Mesothelial cell of epicardium (in vitro differentiated cells): ENCODE data around the gene ASTN2. TPM values are rescaled to one million over a fixed set of nuclear protein-coding genes. Genes with fewer than 3 reads are reported as not detected.

Experiments used
- DNase-seq, 2 experiments: peaks; one replicate each; pipeline ENCODE4 v3.0.0; 2021; ENCODE audit warnings: low spot score in 2 of 2; ENCODE audit not compliant: unreplicated experiment in 2 of 2
- H3K27ac Mint-ChIP-seq: 2 replicates; pipeline ENCODE4 v1.8.0; 2021; ENCODE audit warnings: mixed read lengths
- H3K27me3 Mint-ChIP-seq: 2 replicates; pipeline ENCODE4 v1.8.0; 2021; ENCODE audit warnings: low read depth, mixed read lengths
- H3K36me3 Mint-ChIP-seq: 2 replicates; pipeline ENCODE4 v1.8.0; 2021; ENCODE audit warnings: mixed read lengths
- H3K4me1 Mint-ChIP-seq: 2 replicates; pipeline ENCODE4 v1.8.0; 2021; ENCODE audit warnings: mixed read lengths
- H3K4me3 Mint-ChIP-seq: 2 replicates; pipeline ENCODE4 v1.8.0; 2021; ENCODE audit warnings: mild to moderate bottlenecking, moderate library complexity, mixed read lengths
- H3K9me3 Mint-ChIP-seq: 2 replicates; pipeline ENCODE4 v1.8.0; 2021; ENCODE audit warnings: mixed read lengths
- CTCF ChIP-seq: fragments of 200-600 bp; sonication (generic); IDR thresholded peaks from one replicate; pipeline ENCODE4 v1.5.0; 2021; ENCODE audit warnings: antibody characterized with exemption; ENCODE audit not compliant: unreplicated experiment
- total RNA-seq: library from RNA; stranded (reverse); gene quantifications from 3 replicates; pipeline ENCODE4 v1.2.1, GENCODE V29; 2021

The ASTN2 gene
- total RNA-seq, 1 donor from 2014 or later, result 12.2 TPM

DNA sequence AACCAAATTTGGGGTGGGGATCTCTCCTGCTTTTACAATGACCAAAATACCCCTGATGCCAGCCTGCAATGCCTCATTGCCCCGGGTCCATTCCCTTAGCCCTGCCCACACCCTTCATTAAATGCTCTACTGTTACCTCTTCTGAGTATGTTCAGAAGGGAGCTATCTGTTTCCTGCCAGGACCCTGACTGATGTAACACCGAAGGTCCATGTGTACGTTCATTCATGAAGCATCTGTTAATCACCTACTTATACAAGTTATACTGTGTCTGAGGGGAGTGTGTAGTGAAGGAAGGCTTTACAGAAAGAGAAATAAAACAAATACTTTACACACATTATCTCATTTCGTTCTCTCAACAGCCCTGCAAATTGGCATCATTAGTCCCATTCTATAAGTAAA is 51.9 kb downstream of the ASTN2 start:
- H3K27ac Mint-ChIP-seq, result no peak overlapping the region
- no peaks in the 10 kb centered on the region for H3K4me1 Mint-ChIP-seq
- peaks cover 2% of the 10 kb centered on the region for H3K27me3 Mint-ChIP-seq
- no peaks in the 10 kb centered on the region for H3K36me3 Mint-ChIP-seq
- TF ChIP-seq CTCF, result no peak
- H3K9me3 Mint-ChIP-seq, result no peaks in the 10 kb centered on the region
- DNase-seq, result no peak
- no peak overlapping the region for H3K4me3 Mint-ChIP-seq

GRCh38 chr9:117359910-117360309 is 54.9 kb downstream of the ASTN2 start:
- Mint-ChIP-seq H3K36me3 (no peaks in the 10 kb centered on the region), H3K9me3 (no peaks in the 10 kb centered on the region), H3K27me3 (peaks cover 4% of the 10 kb centered on the region), H3K4me3 (no peak overlapping the region), H3K27ac (no peak overlapping the region), H3K4me1 (no peaks in the 10 kb centered on the region)
- DNase-seq, result no peak
- TF ChIP-seq CTCF, result no peak

DNA sequence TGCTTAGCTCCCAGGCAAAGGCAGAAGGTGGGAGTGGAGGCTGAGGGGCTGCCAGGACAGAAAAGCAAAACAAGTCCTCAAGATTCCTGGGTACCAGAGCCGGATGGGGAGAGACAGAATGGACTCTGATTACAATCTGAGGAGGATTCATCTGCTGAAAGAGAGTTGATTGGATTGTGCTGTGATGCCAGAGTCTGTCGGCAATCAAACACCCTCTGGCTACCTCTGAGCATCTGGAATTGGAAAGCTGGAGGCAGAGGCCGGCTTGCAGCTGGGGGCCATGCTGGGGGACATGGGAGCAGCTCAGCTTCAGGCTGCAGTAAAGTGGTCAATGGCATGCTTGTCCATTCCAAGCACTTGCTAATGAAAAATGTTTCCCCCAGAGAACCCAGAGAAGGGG is 59.3 kb downstream of the ASTN2 start:
- Mint-ChIP-seq H3K4me3 (no peak overlapping the region), H3K36me3 (no peaks in the 10 kb centered on the region), H3K4me1 (no peaks in the 10 kb centered on the region), H3K27ac (no peak overlapping the region), H3K9me3 (no peaks in the 10 kb centered on the region), H3K27me3 (peaks cover 2% of the 10 kb centered on the region)
- TF ChIP-seq CTCF, result no peak
- no peak for DNase-seq

DNA sequence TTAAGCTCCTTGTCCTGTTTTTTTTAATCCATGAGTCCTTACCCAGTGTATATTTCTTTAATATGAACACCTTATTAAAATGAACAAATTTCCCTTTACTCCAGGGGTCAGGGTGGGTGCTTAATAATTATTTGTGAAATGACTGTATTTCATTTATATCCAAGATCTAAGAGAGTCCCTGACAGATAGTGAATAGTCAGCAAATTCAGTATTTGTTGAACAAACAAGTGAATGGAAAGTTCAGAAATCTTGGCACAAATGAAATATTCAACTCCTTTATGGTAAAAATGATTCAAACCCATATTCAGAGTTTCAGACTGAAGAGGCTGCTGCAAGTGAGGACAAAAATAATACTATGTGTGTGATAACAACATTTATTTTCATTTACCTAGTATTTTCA is 59.9 kb downstream of the ASTN2 start:
- no peak overlapping the region for H3K27ac Mint-ChIP-seq
- no peak for TF ChIP-seq CTCF
- H3K27me3 Mint-ChIP-seq, result peaks cover 2% of the 10 kb centered on the region
- no peaks in the 10 kb centered on the region for H3K36me3 Mint-ChIP-seq
- no peak for DNase-seq
- H3K4me3 Mint-ChIP-seq, result no peak overlapping the region
- no peaks in the 10 kb centered on the region for H3K4me1 Mint-ChIP-seq
- no peaks in the 10 kb centered on the region for H3K9me3 Mint-ChIP-seq

DNA sequence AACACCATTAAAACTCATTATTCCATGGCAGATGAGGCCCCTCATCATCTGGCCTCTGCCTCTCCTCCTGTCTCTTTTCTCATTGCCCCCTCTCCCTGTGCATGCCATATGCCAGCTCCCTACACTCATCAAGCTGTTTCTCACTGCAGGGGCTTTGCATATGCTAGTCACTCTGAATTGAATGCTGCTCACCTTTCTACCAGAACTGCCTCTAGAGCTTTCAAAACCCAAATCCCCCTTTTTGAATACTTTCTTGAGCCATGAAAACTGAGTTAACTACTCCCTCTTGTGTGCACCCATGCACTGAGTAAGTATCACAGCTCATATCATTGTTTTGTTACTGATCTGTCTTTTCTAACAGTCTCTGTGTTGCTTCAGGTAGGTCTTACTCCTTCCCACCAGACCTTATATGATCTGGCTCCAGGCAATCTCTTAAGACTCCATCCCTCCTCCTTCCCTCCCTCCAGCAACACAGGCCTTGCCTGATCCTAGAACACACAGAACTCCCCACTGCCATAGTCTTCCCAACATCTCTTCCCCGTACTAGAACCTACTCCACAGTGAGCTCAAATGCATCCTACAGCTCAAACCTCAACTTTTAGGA is 60.5 kb downstream of the ASTN2 start:
- H3K36me3 Mint-ChIP-seq, result no peaks in the 10 kb centered on the region
- DNase-seq, result no peak
- no peak overlapping the region for H3K4me3 Mint-ChIP-seq
- no peak overlapping the region for H3K27ac Mint-ChIP-seq
- TF ChIP-seq CTCF, result no peak
- H3K9me3 Mint-ChIP-seq, result no peaks in the 10 kb centered on the region
- H3K4me1 Mint-ChIP-seq, result no peaks in the 10 kb centered on the region
- H3K27me3 Mint-ChIP-seq, result peaks cover 2% of the 10 kb centered on the region
